Tibial nerve (tissue), 4 donors: Measurements from ENCODE around the gene TEPSIN. TPM values are rescaled to one million over a fixed set of nuclear protein-coding genes. Genes with fewer than 3 reads are reported as not detected.

Experiments used
- DNase-seq, 2 donors: peaks; one replicate each; pipeline ENCODE4 v3.0.0-alpha.2; 2019; ENCODE audit warnings: low spot score in 2 of 2
- H3K27ac ChIP-seq, 4 donors: fragments of 200-600 bp; sonication (generic) in 3 of 4; one replicate each; pipeline ENCODE4 v1.5.1; 2017 to 2019; ENCODE audit warnings: mild to moderate bottlenecking in 1 of 4
- H3K27me3 ChIP-seq, 2 donors: fragments of 200-600 bp; sonication (generic) in 1 of 2; one replicate each; pipeline versions ENCODE4 v1.5.1 to v1.6.0; 2017 to 2019
- H3K36me3 ChIP-seq, 3 donors: fragments of 200-600 bp; sonication (generic); one replicate each; pipeline ENCODE4 v1.5.1; 2018 to 2019
- H3K4me1 ChIP-seq, 4 donors: fragments of 200-600 bp; sonication (generic) in 3 of 4; one replicate each; pipeline ENCODE4 v1.5.1; 2017 to 2019
- H3K4me3 ChIP-seq, 4 donors: fragments of 200-600 bp; sonication (generic) in 3 of 4; one replicate each; pipeline ENCODE4 v1.5.1; 2017 to 2019; ENCODE audit warnings: mild to moderate bottlenecking in 1 of 4, moderate library complexity in 1 of 4
- H3K9me3 ChIP-seq, 4 donors: fragments of 200-600 bp; sonication (generic) in 3 of 4; one replicate each; pipeline ENCODE4 v1.5.1; 2017 to 2019
- EP300 ChIP-seq, 2 donors: sonication (generic); formaldehyde crosslinking; IDR thresholded peaks; one replicate each; pipeline ENCODE4 v1.6.1; 2017; ENCODE audit warnings: antibody characterized with exemption in 2 of 2, mild to moderate bottlenecking in 1 of 2
- POLR2A ChIP-seq, 2 donors: fragments of 450-650 bp; IDR thresholded peaks; one replicate each; pipeline ENCODE4 v1.6.1; 2017; ENCODE audit warnings: antibody characterized with exemption in 2 of 2, mild to moderate bottlenecking in 2 of 2, moderate library complexity in 2 of 2
- WGBS, 2 donors: methylation state at CpG; one replicate each; pipeline ENCODE4 v1.1.5; 2018; 5-methylcytosine and 5-hydroxymethylcytosine counted together
- total RNA-seq, 4 donors: library from RNA; depleted of rRNA; stranded (reverse); fragments of >200 nt; gene quantifications; one replicate each; pipeline ENCODE4 v1.1.0, GENCODE V29; 2016
- TF ChIP-seq, protein P1 (sequence below), 5 experiments: fragments of 200-600 bp in 3 of 5; fragments of 450-650 bp in 2 of 5; sonication (generic) in 3 of 5; IDR thresholded peaks; one replicate each; pipeline ENCODE4 v1.5.1; 2016 to 2019; ENCODE audit warnings: antibody characterized with exemption in 5 of 5, mild to moderate bottlenecking in 3 of 5, moderate library complexity in 2 of 5

Gene TEPSIN
- total RNA-seq, 4 donors from 2014 or later: 41.5 to 102 (median 73.9) TPM

DNA sequence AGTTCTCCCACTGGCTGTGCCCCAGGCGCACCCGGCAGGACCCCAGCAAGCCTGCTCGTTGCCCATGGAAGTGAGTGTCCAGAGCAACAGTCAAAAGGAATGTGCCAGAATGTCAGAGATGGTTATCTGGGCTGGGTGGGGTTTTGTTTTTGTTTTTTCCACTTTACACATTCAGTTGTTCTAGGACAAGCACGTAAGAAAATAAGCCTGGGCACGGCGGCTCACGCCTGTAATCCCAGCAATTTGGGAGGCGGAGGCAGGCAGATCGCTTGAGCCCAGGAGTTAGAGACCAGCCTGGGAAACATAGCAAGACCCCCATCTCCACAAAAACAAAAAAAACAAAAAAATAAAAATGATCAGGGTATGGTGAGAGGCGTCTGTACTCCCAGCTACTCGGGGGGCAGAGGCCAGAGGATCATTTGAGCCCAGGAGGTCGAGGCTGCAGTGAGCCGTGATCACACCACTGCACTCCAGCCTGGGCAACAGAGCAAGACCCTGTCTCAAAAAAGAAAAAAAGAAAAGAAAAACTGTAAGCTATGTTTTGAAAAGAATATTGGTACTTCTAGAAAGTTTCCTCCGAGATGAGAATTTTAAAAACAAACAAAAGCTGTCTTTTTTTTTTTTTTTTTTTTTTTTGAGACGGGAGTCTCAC lies 8.6 kb upstream of the TEPSIN start:
- TF ChIP-seq EP300 (IDR thresholded peaks at IDR 0.05): no peak
- TF ChIP-seq, protein P1, sequence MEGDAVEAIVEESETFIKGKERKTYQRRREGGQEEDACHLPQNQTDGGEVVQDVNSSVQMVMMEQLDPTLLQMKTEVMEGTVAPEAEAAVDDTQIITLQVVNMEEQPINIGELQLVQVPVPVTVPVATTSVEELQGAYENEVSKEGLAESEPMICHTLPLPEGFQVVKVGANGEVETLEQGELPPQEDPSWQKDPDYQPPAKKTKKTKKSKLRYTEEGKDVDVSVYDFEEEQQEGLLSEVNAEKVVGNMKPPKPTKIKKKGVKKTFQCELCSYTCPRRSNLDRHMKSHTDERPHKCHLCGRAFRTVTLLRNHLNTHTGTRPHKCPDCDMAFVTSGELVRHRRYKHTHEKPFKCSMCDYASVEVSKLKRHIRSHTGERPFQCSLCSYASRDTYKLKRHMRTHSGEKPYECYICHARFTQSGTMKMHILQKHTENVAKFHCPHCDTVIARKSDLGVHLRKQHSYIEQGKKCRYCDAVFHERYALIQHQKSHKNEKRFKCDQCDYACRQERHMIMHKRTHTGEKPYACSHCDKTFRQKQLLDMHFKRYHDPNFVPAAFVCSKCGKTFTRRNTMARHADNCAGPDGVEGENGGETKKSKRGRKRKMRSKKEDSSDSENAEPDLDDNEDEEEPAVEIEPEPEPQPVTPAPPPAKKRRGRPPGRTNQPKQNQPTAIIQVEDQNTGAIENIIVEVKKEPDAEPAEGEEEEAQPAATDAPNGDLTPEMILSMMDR (IDR thresholded peaks at IDR 0.05): no peak
- no peak for TF ChIP-seq POLR2A (IDR thresholded peaks at IDR 0.05)
- H3K27me3 ChIP-seq: no peaks in the 10 kb centered on the region
- no peak for DNase-seq
- H3K27ac ChIP-seq: no peak overlapping the region
- peaks cover 0 to 65% (median 8%) of the 10 kb centered on the region in 3 donors for H3K36me3 ChIP-seq
- 81 to 83% methylated on average over 15 of the region's 15 CpGs for WGBS, 2 donors
- H3K9me3 ChIP-seq: no peaks in the 10 kb centered on the region
- no peaks in the 10 kb centered on the region for H3K4me1 ChIP-seq
- H3K4me3 ChIP-seq: no peak overlapping the region

DNA sequence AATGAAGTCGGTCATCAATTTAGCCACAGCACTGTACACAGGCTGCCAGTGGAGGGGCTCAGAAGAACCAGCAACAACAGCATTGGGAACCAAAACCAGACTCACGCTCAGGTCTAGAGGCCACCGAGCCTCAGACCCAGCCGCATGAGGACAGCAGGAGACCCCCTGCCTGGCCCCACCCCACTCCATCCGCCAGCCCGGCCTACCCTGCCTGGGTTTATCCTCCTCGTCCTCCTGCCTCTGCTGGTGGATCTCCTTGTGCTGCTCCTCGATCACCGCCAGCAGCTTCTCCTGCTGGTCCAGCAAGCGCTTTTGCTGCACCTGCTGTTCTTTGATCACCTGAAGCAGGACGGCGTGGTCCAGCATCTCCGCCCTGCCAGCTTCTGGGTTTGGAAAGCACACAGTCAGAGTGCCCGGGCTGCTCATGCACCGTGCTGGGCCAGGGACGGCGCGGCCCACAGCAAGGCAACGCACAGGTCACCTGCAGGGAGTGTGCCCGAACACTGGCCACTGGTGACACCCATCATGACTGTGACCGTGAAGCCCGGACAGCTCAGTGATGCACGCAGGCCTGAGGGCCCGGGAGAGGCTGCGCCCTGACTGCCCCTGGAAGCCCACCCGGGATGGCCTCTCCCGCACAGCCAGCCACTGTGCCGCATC lies 8.0 kb upstream of the TEPSIN start:
- Histone ChIP-seq H3K27me3 (no peaks in the 10 kb centered on the region), H3K4me3 (no peak overlapping the region), H3K36me3 (peaks cover 0 to 61% (median 6%) of the 10 kb centered on the region in 3 donors), H3K9me3 (no peaks in the 10 kb centered on the region), H3K4me1 (peaks cover 0 to 5% (median 0%) of the 10 kb centered on the region in 4 donors), H3K27ac (no peak overlapping the region)
- DNase-seq: no peak
- no peak for TF ChIP-seq POLR2A (IDR thresholded peaks at IDR 0.05)
- TF ChIP-seq EP300 (IDR thresholded peaks at IDR 0.05): no peak
- TF ChIP-seq, protein P1 (IDR thresholded peaks at IDR 0.05): no peak
- 90% methylated on average over 25 to 27 of the region's 28 CpGs for WGBS, 2 donors

DNA sequence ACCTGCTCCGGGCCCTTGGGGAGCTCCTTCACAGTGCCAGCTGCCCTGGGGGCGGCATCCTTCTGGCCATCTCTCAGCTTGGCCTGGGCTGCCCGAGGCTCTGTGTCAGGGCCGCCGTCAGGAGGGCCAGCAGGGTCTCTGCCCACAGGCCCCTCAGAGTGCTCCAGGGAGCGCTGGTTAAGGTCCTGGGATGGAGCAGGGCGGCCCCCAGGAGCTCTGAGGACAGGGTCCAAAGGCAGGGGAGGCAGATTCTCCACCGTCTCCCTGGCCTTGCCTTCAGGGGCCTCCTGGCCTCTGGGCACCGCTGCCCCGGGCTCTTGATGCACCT lies 7.5 kb upstream of the TEPSIN start:
- Histone ChIP-seq H3K27me3 (no peaks in the 10 kb centered on the region), H3K4me1 (peaks cover 0 to 10% (median 0%) of the 10 kb centered on the region in 4 donors), H3K4me3 (no peak overlapping the region), H3K27ac (no peak overlapping the region), H3K9me3 (no peaks in the 10 kb centered on the region), H3K36me3 (peaks cover 0 to 61% (median 3%) of the 10 kb centered on the region in 3 donors)
- WGBS, 2 donors: 87 to 91% methylated on average over 6 to 9 of the region's 10 CpGs
- no peak for TF ChIP-seq EP300 (IDR thresholded peaks at IDR 0.05)
- no peak for TF ChIP-seq POLR2A (IDR thresholded peaks at IDR 0.05)
- TF ChIP-seq, protein P1 (IDR thresholded peaks at IDR 0.05): no peak
- no peak for DNase-seq

DNA sequence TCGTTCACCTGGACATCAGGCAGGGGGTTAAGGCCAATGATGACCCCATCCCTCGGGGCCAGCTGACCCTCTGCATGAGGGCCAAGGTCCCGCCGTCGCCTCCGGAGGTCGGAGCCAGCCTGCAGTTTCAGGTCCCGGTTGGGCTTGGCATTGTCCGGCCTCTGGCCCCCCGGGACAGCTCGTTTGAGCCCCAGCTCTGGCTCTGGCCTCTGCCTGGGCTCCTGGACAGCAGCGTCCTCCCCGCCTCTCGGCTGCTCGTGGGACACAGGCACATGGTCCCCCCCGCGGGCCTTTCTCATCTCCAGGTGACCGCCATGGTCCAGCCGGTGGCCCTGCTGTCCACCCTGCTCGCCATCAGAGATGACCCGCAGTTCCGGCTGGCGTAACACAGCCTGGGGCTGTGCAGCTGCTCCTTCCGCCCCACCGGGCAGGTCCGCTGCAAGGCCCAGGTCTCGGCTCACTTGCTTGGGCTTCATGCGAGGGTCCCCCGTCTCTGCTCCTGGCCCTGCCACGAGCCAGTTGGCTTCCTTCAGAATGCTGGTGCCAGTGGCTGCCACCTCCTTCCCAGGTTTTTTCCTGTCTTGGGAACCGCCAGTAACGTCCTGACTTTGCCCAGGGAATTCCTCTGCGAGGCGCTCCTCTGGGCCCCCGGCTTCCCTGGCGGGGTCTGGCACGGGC lies 6.9 kb upstream of the TEPSIN start:
- H3K4me3 ChIP-seq: no peak overlapping the region
- H3K27me3 ChIP-seq: no peaks in the 10 kb centered on the region
- WGBS, 2 donors: 67 to 72% methylated on average over 35 to 37 of the region's 37 CpGs
- peaks cover 0 to 61% (median 3%) of the 10 kb centered on the region in 3 donors for H3K36me3 ChIP-seq
- H3K4me1 ChIP-seq: peaks cover 0 to 15% (median under 1%) of the 10 kb centered on the region in 4 donors
- H3K9me3 ChIP-seq: no peaks in the 10 kb centered on the region
- no peak overlapping the region for H3K27ac ChIP-seq
- TF ChIP-seq EP300 (IDR thresholded peaks at IDR 0.05) (no peak), POLR2A (IDR thresholded peaks at IDR 0.05) (no peak)
- TF ChIP-seq, protein P1 (IDR thresholded peaks at IDR 0.05): no peak
- no peak for DNase-seq
